ENCODE measurements around the gene CD79A. TPM values are rescaled to one million over a fixed set of nuclear protein-coding genes. Genes with fewer than 3 reads are reported as not detected.

CD79A gene
- total and polyA plus RNA-seq, 5 donors = 0.09 to 0.58 (median 0.37) TPM; not detected in 2

- intact Hi-C loops (cut with DNase I) = no loop called here
- Histone ChIP-seq H3K4me1 (ENCODE audit: control insufficient read depth, insufficient read depth, low read length) (no peaks in the 10 kb centered on the region), H3K4me3 (ENCODE audit: low read length) (no peak overlapping the region), H3K27me3 (ENCODE audit: control insufficient read depth, insufficient read depth) (no peaks in the 10 kb centered on the region), H3K9me3 (ENCODE audit: control insufficient read depth, low read length) (no peaks in the 10 kb centered on the region), H3K27ac (ENCODE audit: low read length) (no peak overlapping the region)
- ATAC-seq (no peak), DNase-seq (peak in 1 of 3 donors; percentile 27)
- 72% methylated on average over 9 of the region's 9 CpGs for WGBS
Observed at GRCh38 chr19:41906271-41906670, 29.2 kb downstream of the CD79A start.

GRCh38 chr19:41906916-41907680 lies 30.0 kb downstream of the CD79A start:
- Histone ChIP-seq H3K27me3 (ENCODE audit: control insufficient read depth, insufficient read depth) (no peaks in the 10 kb centered on the region), H3K27ac (ENCODE audit: low read length) (no peak overlapping the region), H3K4me1 (ENCODE audit: control insufficient read depth, insufficient read depth, low read length) (no peaks in the 10 kb centered on the region), H3K9me3 (ENCODE audit: control insufficient read depth, low read length) (no peaks in the 10 kb centered on the region), H3K4me3 (ENCODE audit: low read length) (no peak overlapping the region)
- WGBS = 79% methylated on average over 21 of the region's 21 CpGs
- ATAC-seq (no peak), DNase-seq (peak in 1 of 3 donors; percentile 7)
- intact Hi-C loops (cut with DNase I) = no loop called here

GRCh38 chr19:41907994-41908615 lies 31.0 kb downstream of the CD79A start:
- Histone ChIP-seq H3K4me1 (ENCODE audit: control insufficient read depth, insufficient read depth, low read length) (no peaks in the 10 kb centered on the region), H3K4me3 (ENCODE audit: low read length) (no peak overlapping the region), H3K27ac (ENCODE audit: low read length) (no peak overlapping the region), H3K9me3 (ENCODE audit: control insufficient read depth, low read length) (no peaks in the 10 kb centered on the region), H3K27me3 (ENCODE audit: control insufficient read depth, insufficient read depth) (no peaks in the 10 kb centered on the region)
- peak in 1 of 2 donors; percentile 2 for ATAC-seq
- 85% methylated on average over 25 of the region's 25 CpGs for whole genome bisulfite sequencing
- intact Hi-C loops (cut with DNase I) = no loop called here
- DNase-seq = peak in 1 of 3 donors; percentile 47

GRCh38 chr19:41908724-41909464 lies 31.8 kb downstream of the CD79A start:
- Histone ChIP-seq H3K27ac (ENCODE audit: low read length) (no peak overlapping the region), H3K27me3 (ENCODE audit: control insufficient read depth, insufficient read depth) (no peaks in the 10 kb centered on the region), H3K4me3 (ENCODE audit: low read length) (no peak overlapping the region), H3K4me1 (ENCODE audit: control insufficient read depth, insufficient read depth, low read length) (no peaks in the 10 kb centered on the region), H3K9me3 (ENCODE audit: control insufficient read depth, low read length) (no peaks in the 10 kb centered on the region)
- peak in 2 of 3 donors; percentile 42 to 55 for DNase-seq
- ATAC-seq = no peak
- intact Hi-C loops (cut with DNase I) = no loop called here
- WGBS = 73% methylated on average over 11 of the region's 11 CpGs

- Histone ChIP-seq H3K4me1 (ENCODE audit: control insufficient read depth, insufficient read depth, low read length) (no peaks in the 10 kb centered on the region), H3K9me3 (ENCODE audit: control insufficient read depth, low read length) (no peaks in the 10 kb centered on the region), H3K27ac (ENCODE audit: low read length) (no peak overlapping the region), H3K4me3 (ENCODE audit: low read length) (no peak overlapping the region), H3K27me3 (ENCODE audit: control insufficient read depth, insufficient read depth) (no peaks in the 10 kb centered on the region)
- WGBS = 46% methylated on average over 13 of the region's 13 CpGs
- DNase-seq = peak in 2 of 3 donors; percentile 39 to 44
- no peak for ATAC-seq
- intact Hi-C loops (cut with DNase I) = no loop called here
Observed at GRCh38 chr19:41909706-41910105, 32.6 kb downstream of the CD79A start.

- Histone ChIP-seq H3K9me3 (ENCODE audit: control insufficient read depth, low read length) (no peaks in the 10 kb centered on the region), H3K4me1 (ENCODE audit: control insufficient read depth, insufficient read depth, low read length) (no peaks in the 10 kb centered on the region), H3K27me3 (ENCODE audit: control insufficient read depth, insufficient read depth) (no peaks in the 10 kb centered on the region), H3K27ac (ENCODE audit: low read length) (no peak overlapping the region), H3K4me3 (ENCODE audit: low read length) (no peak overlapping the region)
- intact Hi-C loops (cut with DNase I) = no loop called here
- ATAC-seq (no peak), DNase-seq (peak in 2 of 3 donors; percentile 26 to 55)
- WGBS = 56% methylated on average over 12 of the region's 12 CpGs
Observed at GRCh38 chr19:41910240-41910991, 33.3 kb downstream of the CD79A start.

- 55% methylated on average over 13 of the region's 13 CpGs for WGBS
- no peak overlapping the region for H3K27ac ChIP-seq (ENCODE audit: low read length)
- H3K4me3 ChIP-seq (ENCODE audit: low read length) = no peak overlapping the region
- H3K4me1 ChIP-seq (ENCODE audit: control insufficient read depth, insufficient read depth, low read length) = no peaks in the 10 kb centered on the region
- H3K27me3 ChIP-seq (ENCODE audit: control insufficient read depth, insufficient read depth) = no peaks in the 10 kb centered on the region
- ATAC-seq (no peak), DNase-seq (peak in 2 of 3 donors; percentile 8 to 26)
- no peaks in the 10 kb centered on the region for H3K9me3 ChIP-seq (ENCODE audit: control insufficient read depth, low read length)
- intact Hi-C loops (cut with DNase I) = no loop called here
Observed at GRCh38 chr19:41910992-41911888, 34.2 kb downstream of the CD79A start.

- DNase-seq (peak in 2 of 3 donors; percentile 26 to 38), ATAC-seq (no peak)
- no peaks in the 10 kb centered on the region for H3K9me3 ChIP-seq (ENCODE audit: control insufficient read depth, low read length)
- no peaks in the 10 kb centered on the region for H3K27me3 ChIP-seq (ENCODE audit: control insufficient read depth, insufficient read depth)
- WGBS = 7% methylated on average over 29 of the region's 29 CpGs
- no peak overlapping the region for H3K27ac ChIP-seq (ENCODE audit: low read length)
- H3K4me1 ChIP-seq (ENCODE audit: control insufficient read depth, insufficient read depth, low read length) = no peaks in the 10 kb centered on the region
- intact Hi-C loops (cut with DNase I) = no loop called here
- no peak overlapping the region for H3K4me3 ChIP-seq (ENCODE audit: low read length)
Observed at GRCh38 chr19:41911889-41912731, 35.0 kb downstream of the CD79A start.

GRCh38 chr19:41912899-41913537 lies 35.9 kb downstream of the CD79A start:
- no peak overlapping the region for H3K4me3 ChIP-seq (ENCODE audit: low read length)
- intact Hi-C loops (cut with DNase I) = no loop called here
- H3K27me3 ChIP-seq (ENCODE audit: control insufficient read depth, insufficient read depth) = no peaks in the 10 kb centered on the region
- under 1% methylated on average over 51 of the region's 51 CpGs for WGBS
- no peaks in the 10 kb centered on the region for H3K4me1 ChIP-seq (ENCODE audit: control insufficient read depth, insufficient read depth, low read length)
- peak in 2 of 3 donors; percentile 32 to 56 for DNase-seq
- ATAC-seq = peak in 1 of 2 donors; percentile 10
- H3K27ac ChIP-seq (ENCODE audit: low read length) = no peak overlapping the region
- H3K9me3 ChIP-seq (ENCODE audit: control insufficient read depth, low read length) = no peaks in the 10 kb centered on the region

Data from right cardiac atrium (tissue), 5 donors.